B cell (primary cell): ENCODE data around the gene PRIM2.
"Not testable (repeated sequence)": the region's sequence is repeated elsewhere in the genome, so short reads cannot be mapped to it uniquely, and the experiment has no call there.

Experiments used
- EZH2 ChIP-seq: IDR thresholded peaks from 2 replicates; pipeline ENCODE4 v1.6.1; 2012; ENCODE audit warnings: borderline replicate concordance, low read depth, mild to moderate bottlenecking, moderate library complexity, low read length; ENCODE audit not compliant: insufficient read depth, poor library complexity, severe bottlenecking
- TF ChIP-seq, protein P1 (sequence below): fragments of 200-600 bp; IDR thresholded peaks from one replicate; pipeline ENCODE4 v1.8.0; 2022; ENCODE audit warnings: antibody characterized with exemption, mild to moderate bottlenecking

DNA sequence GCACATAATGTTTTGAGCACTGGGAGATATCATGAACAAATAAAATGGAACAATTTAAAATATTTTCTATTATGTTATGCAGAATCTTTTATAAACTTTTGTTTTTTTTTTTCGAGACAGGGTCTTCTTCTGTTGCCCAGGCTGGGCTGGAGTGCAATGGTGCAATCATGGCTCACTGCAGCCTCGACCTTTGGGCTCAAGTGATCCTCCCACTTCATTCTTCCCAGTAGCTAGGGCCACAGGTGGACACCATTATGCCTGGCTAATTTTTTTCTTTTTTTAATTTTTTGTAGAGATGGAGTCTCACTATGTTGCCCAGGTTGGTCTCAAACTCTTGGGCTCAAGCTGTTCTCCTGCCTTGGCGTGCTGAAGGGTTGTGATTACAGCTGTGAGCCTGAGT lies 220.5 kb downstream of the PRIM2 start:
- TF ChIP-seq, protein P1, sequence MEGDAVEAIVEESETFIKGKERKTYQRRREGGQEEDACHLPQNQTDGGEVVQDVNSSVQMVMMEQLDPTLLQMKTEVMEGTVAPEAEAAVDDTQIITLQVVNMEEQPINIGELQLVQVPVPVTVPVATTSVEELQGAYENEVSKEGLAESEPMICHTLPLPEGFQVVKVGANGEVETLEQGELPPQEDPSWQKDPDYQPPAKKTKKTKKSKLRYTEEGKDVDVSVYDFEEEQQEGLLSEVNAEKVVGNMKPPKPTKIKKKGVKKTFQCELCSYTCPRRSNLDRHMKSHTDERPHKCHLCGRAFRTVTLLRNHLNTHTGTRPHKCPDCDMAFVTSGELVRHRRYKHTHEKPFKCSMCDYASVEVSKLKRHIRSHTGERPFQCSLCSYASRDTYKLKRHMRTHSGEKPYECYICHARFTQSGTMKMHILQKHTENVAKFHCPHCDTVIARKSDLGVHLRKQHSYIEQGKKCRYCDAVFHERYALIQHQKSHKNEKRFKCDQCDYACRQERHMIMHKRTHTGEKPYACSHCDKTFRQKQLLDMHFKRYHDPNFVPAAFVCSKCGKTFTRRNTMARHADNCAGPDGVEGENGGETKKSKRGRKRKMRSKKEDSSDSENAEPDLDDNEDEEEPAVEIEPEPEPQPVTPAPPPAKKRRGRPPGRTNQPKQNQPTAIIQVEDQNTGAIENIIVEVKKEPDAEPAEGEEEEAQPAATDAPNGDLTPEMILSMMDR, result not testable (repeated sequence)
- not testable (repeated sequence) for TF ChIP-seq EZH2
